ENCODE results near the gene PPP2R2C. TPM values are rescaled to one million over a fixed set of nuclear protein-coding genes. Genes with fewer than 3 reads are reported as not detected.

Gene PPP2R2C
- total and polyA plus RNA-seq, 2 experiments from 2014 or later: 1.3 to 9.2 TPM

GRCh38 chr4:6383929-6384328 lies 88.5 kb downstream of the PPP2R2C start (continued):
- no peak for TF ChIP-seq EZH2phosphoT487 (IDR thresholded peaks at IDR 0.05; ENCODE audit: unreplicated experiment)
- TF ChIP-seq CTCF (conservative IDR thresholded peaks at IDR 0.05; ENCODE audit: low read depth in 2 of 2): no peak
- TF ChIP-seq JUNB (IDR thresholded peaks at IDR 0.05; ENCODE audit: unreplicated experiment): no peak
- no peak for TF ChIP-seq ZNF331 (CRISPR knock-in tag; IDR thresholded peaks at IDR 0.05; ENCODE audit: low read depth)

- H3K4me3 Mint-ChIP-seq: no peak overlapping the region
- Histone ChIP-seq H4K20me1 (replicated peaks; ENCODE audit: insufficient read depth) (no peaks in the 10 kb centered on the region), H3F3A (replicated peaks; ENCODE audit: low read depth) (no peaks in the 10 kb centered on the region), H3K79me2 (replicated peaks; ENCODE audit: insufficient read depth) (no peaks in the 10 kb centered on the region), H3K4me3 (no peak overlapping the region), H3K4me2 (no peak overlapping the region), H2AFZ (no peak overlapping the region), H3K27ac (ENCODE audit: low read depth) (no peak overlapping the region), H3K27me3 (ENCODE audit: insufficient read depth) (no peaks in the 10 kb centered on the region), H3K4me1 (ENCODE audit: insufficient read depth) (0 out of 2 replicates have a peak, but pooled peaks cover 5% of the 10 kb centered on the region), H3K9me2 (ENCODE audit: insufficient read depth) (no peaks in the 10 kb centered on the region), H3K36me3 (ENCODE audit: insufficient read depth) (no peaks in the 10 kb centered on the region)
- H3K27me3 Mint-ChIP-seq (ENCODE audit: insufficient read depth, low read depth, poor library complexity): peaks cover 6% of the 10 kb centered on the region
- DNase-seq (ENCODE audit: low spot score): no peak
- ATAC-seq: no peak
- H3K4me1 Mint-ChIP-seq: peaks cover 21% of the 10 kb centered on the region
- H3K27ac Mint-ChIP-seq: no peak overlapping the region
- TF ChIP-seq NANOG (IDR thresholded peaks at IDR 0.05; ENCODE audit: borderline replicate concordance): no peak
- TF ChIP-seq JUNB (IDR thresholded peaks at IDR 0.05; ENCODE audit: unreplicated experiment): no peak
- no peak for TF ChIP-seq EZH2 (IDR thresholded peaks at IDR 0.05; ENCODE audit: low read depth, unreplicated experiment)
- TF ChIP-seq STAT1 (IDR thresholded peaks at IDR 0.05; ENCODE audit: unreplicated experiment): no peak
- TF ChIP-seq REST (IDR thresholded peaks at IDR 0.05; ENCODE audit: unreplicated experiment): no peak
- TF ChIP-seq ZNF462 (CRISPR knock-in tag; IDR thresholded peaks at IDR 0.05): no peak
- TF ChIP-seq ZNF331 (CRISPR knock-in tag; IDR thresholded peaks at IDR 0.05; ENCODE audit: low read depth): no peak
- no peak for TF ChIP-seq ETS1 (IDR thresholded peaks at IDR 0.05)
- TF ChIP-seq EZH2phosphoT487 (IDR thresholded peaks at IDR 0.05; ENCODE audit: unreplicated experiment): no peak
- no peak for TF ChIP-seq ZNF114 (CRISPR knock-in tag; IDR thresholded peaks at IDR 0.05)
- H3K36me3 Mint-ChIP-seq (ENCODE audit: low read depth): no peaks in the 10 kb centered on the region
- no peaks in the 10 kb centered on the region for H3K9me3 Mint-ChIP-seq
Measured at GRCh38 chr4:6383009-6383404, 89.4 kb downstream of the PPP2R2C start.

All from GM23338 (cell line).